IMR-90 (cell line): ENCODE measurements around the gene ANKUB1.

Experiments
- BHLHE40 ChIP-seq: fragments of 150-350 bp; IDR thresholded peaks from 2 replicates; pipeline ENCODE4 v1.6.1; 2016; ENCODE audit warnings: mild to moderate bottlenecking, low read depth, low read length
- CTCF ChIP-seq: conservative IDR thresholded peaks from 2 replicates; pipeline ENCODE4 v1.5.1; 2012; ENCODE audit warnings: mild to moderate bottlenecking, low read depth, low read length, improper control_type of control experiment
- FOS ChIP-seq: fragments of 150-350 bp; IDR thresholded peaks from 2 replicates; pipeline ENCODE4 v1.6.1; 2016; ENCODE audit warnings: low read depth, low read length
- MAFK ChIP-seq: IDR thresholded peaks from 2 replicates; pipeline ENCODE4 v1.6.1; 2012; ENCODE audit warnings: low read depth, low read length, improper control_type of control experiment
- MAZ ChIP-seq: IDR thresholded peaks from 2 replicates; pipeline ENCODE4 v1.6.1; 2012; ENCODE audit warnings: low read depth, mild to moderate bottlenecking, low read length, improper control_type of control experiment, moderate library complexity, borderline replicate concordance
- MXI1 ChIP-seq: IDR thresholded peaks from 2 replicates; pipeline ENCODE4 v1.6.1; 2012; ENCODE audit warnings: low read depth, mild to moderate bottlenecking, low read length, moderate library complexity, borderline replicate concordance
- POLR2A ChIP-seq: IDR thresholded peaks from 2 replicates; pipeline ENCODE4 v1.6.1; 2012; ENCODE audit warnings: mild to moderate bottlenecking, low read depth, low read length
- RAD21 ChIP-seq: IDR thresholded peaks from 2 replicates; pipeline ENCODE4 v1.6.1; 2012; ENCODE audit warnings: low read length, improper control_type of control experiment
- RFX5 ChIP-seq: IDR thresholded peaks from 2 replicates; pipeline ENCODE4 v1.8.0; 2012; ENCODE audit warnings: low read depth, mild to moderate bottlenecking, low read length, moderate library complexity
- TF ChIP-seq, protein P1 (sequence below): fragments of 150-350 bp; IDR thresholded peaks from 2 replicates; pipeline ENCODE4 v1.6.1; 2017; ENCODE audit warnings: mild to moderate bottlenecking, antibody characterized with exemption, low read length, low read depth

DNA sequence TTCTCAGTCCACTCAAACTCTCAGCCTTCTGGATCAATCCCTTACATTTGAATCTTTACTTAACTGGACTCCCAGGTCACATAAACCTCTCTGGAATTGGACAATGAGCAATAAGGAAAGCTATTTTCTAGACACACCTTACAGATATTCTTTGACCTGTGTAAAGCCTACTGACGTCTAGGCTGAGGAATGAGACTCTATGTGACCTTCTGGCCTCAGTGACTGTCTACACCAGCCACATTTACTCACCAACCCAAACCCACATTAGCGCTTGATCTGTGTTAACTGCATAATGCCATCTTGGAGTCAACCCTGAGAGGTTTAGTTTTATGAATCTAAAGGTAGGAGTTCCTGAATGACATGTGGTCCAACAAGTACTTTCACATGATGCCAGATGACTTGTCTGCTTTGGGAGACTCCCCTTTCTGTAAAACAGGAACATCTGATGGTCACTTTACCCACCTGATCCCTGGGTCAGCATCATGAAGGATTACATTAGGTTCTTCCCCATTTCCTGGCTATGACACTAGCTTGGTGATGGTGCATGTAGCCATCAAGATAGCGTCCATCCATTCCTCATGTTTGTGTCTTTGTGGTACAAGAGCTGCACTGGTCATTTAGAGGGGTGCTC is 28.7 kb downstream of the ANKUB1 start:
- no peak for TF ChIP-seq BHLHE40
- no peak for TF ChIP-seq CTCF
- TF ChIP-seq POLR2A = no peak
- TF ChIP-seq MAFK = no peak
- TF ChIP-seq, protein P1, sequence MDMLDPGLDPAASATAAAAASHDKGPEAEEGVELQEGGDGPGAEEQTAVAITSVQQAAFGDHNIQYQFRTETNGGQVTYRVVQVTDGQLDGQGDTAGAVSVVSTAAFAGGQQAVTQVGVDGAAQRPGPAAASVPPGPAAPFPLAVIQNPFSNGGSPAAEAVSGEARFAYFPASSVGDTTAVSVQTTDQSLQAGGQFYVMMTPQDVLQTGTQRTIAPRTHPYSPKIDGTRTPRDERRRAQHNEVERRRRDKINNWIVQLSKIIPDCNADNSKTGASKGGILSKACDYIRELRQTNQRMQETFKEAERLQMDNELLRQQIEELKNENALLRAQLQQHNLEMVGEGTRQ = no peak
- no peak for TF ChIP-seq RFX5
- no peak for TF ChIP-seq MAZ
- TF ChIP-seq RAD21 = no peak
- TF ChIP-seq FOS = no peak
- no peak for TF ChIP-seq MXI1
